Suprapubic skin (tissue), 4 donors: ENCODE measurements around the gene COX18. TPM values are rescaled to one million over a fixed set of nuclear protein-coding genes. Genes with fewer than 3 reads are reported as not detected.

Experiments used
- DNase-seq, 2 donors: peaks; one replicate each; pipeline ENCODE4 v3.0.0-alpha.2; 2019; ENCODE audit warnings: low spot score in 2 of 2
- H3K27ac ChIP-seq: fragments of 200-600 bp; sonication (generic); one replicate; pipeline ENCODE4 v1.5.1; 2019
- H3K27me3 ChIP-seq: fragments of 200-600 bp; sonication (generic); one replicate; pipeline ENCODE4 v1.5.1; 2019
- H3K36me3 ChIP-seq: fragments of 200-600 bp; sonication (generic); one replicate; pipeline ENCODE4 v1.5.1; 2019
- H3K4me1 ChIP-seq: fragments of 200-600 bp; sonication (generic); one replicate; pipeline ENCODE4 v1.5.1; 2019
- H3K4me3 ChIP-seq: fragments of 200-600 bp; sonication (generic); one replicate; pipeline ENCODE4 v1.5.1; 2019; ENCODE audit warnings: mild to moderate bottlenecking
- H3K9me3 ChIP-seq: fragments of 200-600 bp; sonication (generic); one replicate; pipeline ENCODE4 v1.5.1; 2019
- CTCF ChIP-seq, 2 donors: fragments of 200-600 bp in 1 of 2; fragments of 450-650 bp in 1 of 2; sonication (generic) in 1 of 2; IDR thresholded peaks; one replicate each; pipeline ENCODE4 v1.5.1; 2016 to 2019; ENCODE audit warnings: antibody characterized with exemption in 2 of 2, mild to moderate bottlenecking in 1 of 2, moderate library complexity in 1 of 2
- EP300 ChIP-seq: sonication (generic); formaldehyde crosslinking; IDR thresholded peaks from one replicate; pipeline ENCODE4 v1.6.1; 2017; ENCODE audit warnings: antibody characterized with exemption
- POLR2A ChIP-seq, 2 donors: fragments of 450-650 bp; IDR thresholded peaks; one replicate each; pipeline ENCODE4 v1.6.1; 2017; ENCODE audit warnings: antibody characterized with exemption in 2 of 2, mild to moderate bottlenecking in 2 of 2, moderate library complexity in 2 of 2
- POLR2AphosphoS5 ChIP-seq, 3 donors: sonication (generic); formaldehyde crosslinking; IDR thresholded peaks; one replicate each; pipeline ENCODE4 v1.6.1; 2017; ENCODE audit warnings: antibody characterized with exemption in 3 of 3
- WGBS: methylation state at CpG from one replicate; pipeline ENCODE4 v1.1.5; 2018; 5-methylcytosine and 5-hydroxymethylcytosine counted together
- total RNA-seq, 4 donors: library from RNA; depleted of rRNA; stranded (reverse); fragments of >200 nt; gene quantifications; one replicate each; pipeline ENCODE4 v1.1.0, GENCODE V29; 2016

Gene COX18
- total RNA-seq, 4 donors from 2014 or later, result 11.2 to 20.7 (median 13.9) TPM

GRCh38 chr4:73013310-73013709 is 56.2 kb downstream of the COX18 start:
- H3K4me1 ChIP-seq, result no peaks in the 10 kb centered on the region
- no peaks in the 10 kb centered on the region for H3K9me3 ChIP-seq
- no peaks in the 10 kb centered on the region for H3K27me3 ChIP-seq
- WGBS, result 85% methylated on average over 1 of the region's 1 CpG
- no peak for TF ChIP-seq CTCF (IDR thresholded peaks at IDR 0.05)
- TF ChIP-seq POLR2A (IDR thresholded peaks at IDR 0.05), result no peak
- no peak for TF ChIP-seq POLR2AphosphoS5 (IDR thresholded peaks at IDR 0.05)
- no peak for TF ChIP-seq EP300
- no peak for DNase-seq
- H3K4me3 ChIP-seq, result no peak overlapping the region
- H3K36me3 ChIP-seq, result no peaks in the 10 kb centered on the region
- no peak overlapping the region for H3K27ac ChIP-seq

GRCh38 chr4:73012673-73013072 is 56.8 kb downstream of the COX18 start:
- 94% methylated on average over 4 of the region's 4 CpGs for WGBS

GRCh38 chr4:73011629-73011985 is 57.9 kb downstream of the COX18 start:
- H3K9me3 ChIP-seq, result no peaks in the 10 kb centered on the region
- no peak overlapping the region for H3K4me3 ChIP-seq
- H3K36me3 ChIP-seq, result no peaks in the 10 kb centered on the region
- no peak for TF ChIP-seq POLR2A (IDR thresholded peaks at IDR 0.05)
- TF ChIP-seq CTCF (IDR thresholded peaks at IDR 0.05), result no peak
- no peak for TF ChIP-seq POLR2AphosphoS5 (IDR thresholded peaks at IDR 0.05)
- TF ChIP-seq EP300, result no peak
- H3K27ac ChIP-seq, result no peak overlapping the region
- no CpG with 5 or more reads among the region's 4 CpGs for WGBS
- DNase-seq, result no peak
- H3K27me3 ChIP-seq, result no peaks in the 10 kb centered on the region
- H3K4me1 ChIP-seq, result no peaks in the 10 kb centered on the region

More at GRCh38 chr4:73012673-73013072, 56.8 kb downstream of the COX18 start:
- Histone ChIP-seq H3K27me3 (no peaks in the 10 kb centered on the region), H3K27ac (no peak overlapping the region), H3K4me3 (no peak overlapping the region), H3K4me1 (no peaks in the 10 kb centered on the region), H3K36me3 (no peaks in the 10 kb centered on the region), H3K9me3 (no peaks in the 10 kb centered on the region)
- DNase-seq, result no peak
- no peak for TF ChIP-seq POLR2A (IDR thresholded peaks at IDR 0.05)
- no peak for TF ChIP-seq EP300
- no peak for TF ChIP-seq POLR2AphosphoS5 (IDR thresholded peaks at IDR 0.05)
- TF ChIP-seq CTCF (IDR thresholded peaks at IDR 0.05), result no peak

GRCh38 chr4:73010789-73011628 is 58.5 kb downstream of the COX18 start:
- H3K27me3 ChIP-seq, result no peaks in the 10 kb centered on the region
- H3K36me3 ChIP-seq, result no peaks in the 10 kb centered on the region
- 100% methylated on average over 2 of the region's 4 CpGs for WGBS
- DNase-seq, result no peak
- H3K4me3 ChIP-seq, result no peak overlapping the region
- no peak overlapping the region for H3K27ac ChIP-seq
- H3K9me3 ChIP-seq, result no peaks in the 10 kb centered on the region
- TF ChIP-seq CTCF (IDR thresholded peaks at IDR 0.05) (no peak), POLR2AphosphoS5 (IDR thresholded peaks at IDR 0.05) (no peak), EP300 (no peak), POLR2A (IDR thresholded peaks at IDR 0.05) (no peak)
- H3K4me1 ChIP-seq, result no peaks in the 10 kb centered on the region

GRCh38 chr4:73007526-73008100 is 61.9 kb downstream of the COX18 start:
- TF ChIP-seq POLR2AphosphoS5 (IDR thresholded peaks at IDR 0.05) (no peak), POLR2A (IDR thresholded peaks at IDR 0.05) (no peak), EP300 (no peak), CTCF (IDR thresholded peaks at IDR 0.05) (no peak)
- 88% methylated on average over 1 of the region's 1 CpG for WGBS

More at GRCh38 chr4:73007526-73008100, 61.9 kb downstream of the COX18 start:
- no peaks in the 10 kb centered on the region for H3K4me1 ChIP-seq
- H3K36me3 ChIP-seq, result no peaks in the 10 kb centered on the region
- DNase-seq, result no peak
- no peak overlapping the region for H3K4me3 ChIP-seq
- H3K27me3 ChIP-seq, result no peaks in the 10 kb centered on the region
- no peaks in the 10 kb centered on the region for H3K9me3 ChIP-seq
- H3K27ac ChIP-seq, result no peak overlapping the region
